IMR-90 (cell line): ENCODE data around the gene PDLIM5.

Experiments used
- BHLHE40 ChIP-seq: fragments of 150-350 bp; IDR thresholded peaks from 2 replicates; pipeline ENCODE4 v1.6.1; 2016; ENCODE audit warnings: mild to moderate bottlenecking, low read depth, low read length
- FOS ChIP-seq: fragments of 150-350 bp; IDR thresholded peaks from 2 replicates; pipeline ENCODE4 v1.6.1; 2016; ENCODE audit warnings: low read depth, low read length
- MAFK ChIP-seq: IDR thresholded peaks from 2 replicates; pipeline ENCODE4 v1.6.1; 2012; ENCODE audit warnings: low read depth, low read length, improper control_type of control experiment
- MAZ ChIP-seq: IDR thresholded peaks from 2 replicates; pipeline ENCODE4 v1.6.1; 2012; ENCODE audit warnings: low read depth, mild to moderate bottlenecking, low read length, improper control_type of control experiment, moderate library complexity, borderline replicate concordance
- POLR2A ChIP-seq: IDR thresholded peaks from 2 replicates; pipeline ENCODE4 v1.6.1; 2012; ENCODE audit warnings: mild to moderate bottlenecking, low read depth, low read length
- RAD21 ChIP-seq: IDR thresholded peaks from 2 replicates; pipeline ENCODE4 v1.6.1; 2012; ENCODE audit warnings: low read length, improper control_type of control experiment
- RCOR1 ChIP-seq: IDR thresholded peaks from 2 replicates; pipeline ENCODE4 v1.6.1; 2012; ENCODE audit warnings: mild to moderate bottlenecking, low read length, improper control_type of control experiment; ENCODE audit not compliant: insufficient replicate concordance
- RFX5 ChIP-seq: IDR thresholded peaks from 2 replicates; pipeline ENCODE4 v1.8.0; 2012; ENCODE audit warnings: low read depth, mild to moderate bottlenecking, low read length, moderate library complexity
- TF ChIP-seq, protein P1 (sequence below): conservative IDR thresholded peaks from 2 replicates; pipeline ENCODE4 v1.5.1; 2012; ENCODE audit warnings: mild to moderate bottlenecking, low read depth, low read length, improper control_type of control experiment

DNA sequence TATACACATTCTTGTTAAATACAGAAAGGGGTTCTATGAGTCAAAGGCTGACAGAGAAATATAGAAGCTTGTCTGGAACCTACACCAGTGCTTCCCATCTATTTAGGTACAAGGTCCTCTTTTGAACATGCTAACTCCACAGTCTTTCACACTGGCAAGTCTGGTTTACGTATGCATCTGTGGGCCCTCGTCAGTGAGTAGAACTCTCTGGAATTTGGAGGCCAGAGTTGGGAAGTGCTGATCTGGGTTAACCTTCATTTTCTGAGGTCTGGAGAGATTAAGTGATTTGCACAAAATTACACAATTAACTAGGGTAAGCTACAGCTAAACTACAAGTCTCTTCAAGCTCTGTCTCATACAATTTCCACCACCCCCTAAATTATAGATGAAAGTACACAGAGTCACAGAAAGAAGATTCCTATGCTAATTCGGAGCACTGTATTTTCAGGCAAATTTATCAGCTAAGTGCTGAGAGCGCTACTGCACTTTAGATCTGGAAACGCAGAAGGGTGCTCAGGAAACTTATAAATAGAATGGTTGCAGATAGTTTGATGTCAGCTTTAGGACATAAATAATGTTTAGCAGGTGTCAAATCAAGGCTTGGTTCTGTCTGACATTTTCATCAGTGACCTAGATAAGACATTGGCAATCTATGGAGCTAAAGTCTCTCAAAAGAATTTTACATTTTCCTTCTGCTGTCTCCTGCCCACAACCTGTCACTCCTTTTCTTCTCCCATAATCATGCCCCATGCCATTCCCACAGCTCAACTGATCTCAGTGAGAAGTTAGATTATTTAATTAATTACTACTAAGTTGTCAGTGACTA is 43.0 kb upstream of the PDLIM5 start:
- TF ChIP-seq RFX5 (no peak), POLR2A (no peak), BHLHE40 (no peak), RCOR1 (no peak), FOS (no peak), RAD21 (no peak), MAZ (no peak), MAFK (no peak)
- TF ChIP-seq, protein P1, sequence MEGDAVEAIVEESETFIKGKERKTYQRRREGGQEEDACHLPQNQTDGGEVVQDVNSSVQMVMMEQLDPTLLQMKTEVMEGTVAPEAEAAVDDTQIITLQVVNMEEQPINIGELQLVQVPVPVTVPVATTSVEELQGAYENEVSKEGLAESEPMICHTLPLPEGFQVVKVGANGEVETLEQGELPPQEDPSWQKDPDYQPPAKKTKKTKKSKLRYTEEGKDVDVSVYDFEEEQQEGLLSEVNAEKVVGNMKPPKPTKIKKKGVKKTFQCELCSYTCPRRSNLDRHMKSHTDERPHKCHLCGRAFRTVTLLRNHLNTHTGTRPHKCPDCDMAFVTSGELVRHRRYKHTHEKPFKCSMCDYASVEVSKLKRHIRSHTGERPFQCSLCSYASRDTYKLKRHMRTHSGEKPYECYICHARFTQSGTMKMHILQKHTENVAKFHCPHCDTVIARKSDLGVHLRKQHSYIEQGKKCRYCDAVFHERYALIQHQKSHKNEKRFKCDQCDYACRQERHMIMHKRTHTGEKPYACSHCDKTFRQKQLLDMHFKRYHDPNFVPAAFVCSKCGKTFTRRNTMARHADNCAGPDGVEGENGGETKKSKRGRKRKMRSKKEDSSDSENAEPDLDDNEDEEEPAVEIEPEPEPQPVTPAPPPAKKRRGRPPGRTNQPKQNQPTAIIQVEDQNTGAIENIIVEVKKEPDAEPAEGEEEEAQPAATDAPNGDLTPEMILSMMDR, result no peak
